ENCODE results near the gene CENPE.

Gene CENPE

DNA sequence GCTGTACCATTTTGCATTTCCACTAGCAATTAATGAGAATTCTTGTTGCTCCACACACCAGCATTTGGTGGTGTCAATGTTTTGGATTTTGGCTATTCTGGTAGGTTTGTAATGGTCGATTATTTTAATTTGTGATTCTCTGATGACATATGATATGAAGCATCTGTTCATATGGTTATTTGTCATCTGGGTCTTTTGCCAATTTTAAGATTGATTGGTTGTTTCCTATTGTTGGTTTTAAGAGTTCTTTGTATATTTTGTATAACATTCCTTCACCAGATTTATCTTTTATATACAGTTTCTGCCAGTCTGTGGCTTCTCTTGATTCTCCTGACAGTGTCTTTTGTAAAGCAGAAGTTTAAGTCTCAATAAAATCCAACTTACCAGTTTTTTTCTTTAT lies 80.0 kb downstream of the CENPE start:
- TF ChIP-seq NFIC (IDR thresholded peaks at IDR 0.05): no peak
- no peak for TF ChIP-seq TAF1 (IDR thresholded peaks at IDR 0.05; ENCODE audit: low read depth)
- TF ChIP-seq, protein P1, sequence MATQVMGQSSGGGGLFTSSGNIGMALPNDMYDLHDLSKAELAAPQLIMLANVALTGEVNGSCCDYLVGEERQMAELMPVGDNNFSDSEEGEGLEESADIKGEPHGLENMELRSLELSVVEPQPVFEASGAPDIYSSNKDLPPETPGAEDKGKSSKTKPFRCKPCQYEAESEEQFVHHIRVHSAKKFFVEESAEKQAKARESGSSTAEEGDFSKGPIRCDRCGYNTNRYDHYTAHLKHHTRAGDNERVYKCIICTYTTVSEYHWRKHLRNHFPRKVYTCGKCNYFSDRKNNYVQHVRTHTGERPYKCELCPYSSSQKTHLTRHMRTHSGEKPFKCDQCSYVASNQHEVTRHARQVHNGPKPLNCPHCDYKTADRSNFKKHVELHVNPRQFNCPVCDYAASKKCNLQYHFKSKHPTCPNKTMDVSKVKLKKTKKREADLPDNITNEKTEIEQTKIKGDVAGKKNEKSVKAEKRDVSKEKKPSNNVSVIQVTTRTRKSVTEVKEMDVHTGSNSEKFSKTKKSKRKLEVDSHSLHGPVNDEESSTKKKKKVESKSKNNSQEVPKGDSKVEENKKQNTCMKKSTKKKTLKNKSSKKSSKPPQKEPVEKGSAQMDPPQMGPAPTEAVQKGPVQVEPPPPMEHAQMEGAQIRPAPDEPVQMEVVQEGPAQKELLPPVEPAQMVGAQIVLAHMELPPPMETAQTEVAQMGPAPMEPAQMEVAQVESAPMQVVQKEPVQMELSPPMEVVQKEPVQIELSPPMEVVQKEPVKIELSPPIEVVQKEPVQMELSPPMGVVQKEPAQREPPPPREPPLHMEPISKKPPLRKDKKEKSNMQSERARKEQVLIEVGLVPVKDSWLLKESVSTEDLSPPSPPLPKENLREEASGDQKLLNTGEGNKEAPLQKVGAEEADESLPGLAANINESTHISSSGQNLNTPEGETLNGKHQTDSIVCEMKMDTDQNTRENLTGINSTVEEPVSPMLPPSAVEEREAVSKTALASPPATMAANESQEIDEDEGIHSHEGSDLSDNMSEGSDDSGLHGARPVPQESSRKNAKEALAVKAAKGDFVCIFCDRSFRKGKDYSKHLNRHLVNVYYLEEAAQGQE (IDR thresholded peaks at IDR 0.05; ENCODE audit: low read depth): no peak
- no peak for TF ChIP-seq TCF12 (IDR thresholded peaks at IDR 0.05; ENCODE audit: low read depth)
- no peak for TF ChIP-seq YY1 (IDR thresholded peaks at IDR 0.05; ENCODE audit: low read depth)
- TF ChIP-seq CREB1 (IDR thresholded peaks at IDR 0.05; ENCODE audit: low read depth): no peak
- no peak for TF ChIP-seq FOXM1 (IDR thresholded peaks at IDR 0.05; ENCODE audit: borderline replicate concordance, low read depth)
- TF ChIP-seq EP300 (IDR thresholded peaks at IDR 0.05; ENCODE audit: borderline replicate concordance): no peak
- no peak for TF ChIP-seq RAD21 (IDR thresholded peaks at IDR 0.05; ENCODE audit: low read depth)
- TF ChIP-seq, protein P2, sequence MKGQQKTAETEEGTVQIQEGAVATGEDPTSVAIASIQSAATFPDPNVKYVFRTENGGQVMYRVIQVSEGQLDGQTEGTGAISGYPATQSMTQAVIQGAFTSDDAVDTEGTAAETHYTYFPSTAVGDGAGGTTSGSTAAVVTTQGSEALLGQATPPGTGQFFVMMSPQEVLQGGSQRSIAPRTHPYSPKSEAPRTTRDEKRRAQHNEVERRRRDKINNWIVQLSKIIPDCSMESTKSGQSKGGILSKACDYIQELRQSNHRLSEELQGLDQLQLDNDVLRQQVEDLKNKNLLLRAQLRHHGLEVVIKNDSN (IDR thresholded peaks at IDR 0.05): no peak
- TF ChIP-seq MAX (IDR thresholded peaks at IDR 0.05): no peak

- TF ChIP-seq EP300 (IDR thresholded peaks at IDR 0.05; ENCODE audit: borderline replicate concordance): no peak
- TF ChIP-seq YY1 (IDR thresholded peaks at IDR 0.05; ENCODE audit: low read depth): no peak
- TF ChIP-seq FOXM1 (IDR thresholded peaks at IDR 0.05; ENCODE audit: borderline replicate concordance, low read depth): no peak
- no peak for TF ChIP-seq TCF12 (IDR thresholded peaks at IDR 0.05; ENCODE audit: low read depth)
- TF ChIP-seq, protein P1 (IDR thresholded peaks at IDR 0.05; ENCODE audit: low read depth): no peak
- TF ChIP-seq NFIC (IDR thresholded peaks at IDR 0.05): no peak
- TF ChIP-seq MAX (IDR thresholded peaks at IDR 0.05): no peak
- TF ChIP-seq, protein P2 (IDR thresholded peaks at IDR 0.05): no peak
- no peak for TF ChIP-seq TAF1 (IDR thresholded peaks at IDR 0.05; ENCODE audit: low read depth)
- TF ChIP-seq TEAD4 (IDR thresholded peaks at IDR 0.05): no peak
- TF ChIP-seq EGR1 (IDR thresholded peaks at IDR 0.05): no peak
- no peak for TF ChIP-seq ZBTB7A (IDR thresholded peaks at IDR 0.05; ENCODE audit: low read depth)
- no peak for TF ChIP-seq CEBPB (IDR thresholded peaks at IDR 0.05)
- TF ChIP-seq CREB1 (IDR thresholded peaks at IDR 0.05; ENCODE audit: low read depth): no peak
- TF ChIP-seq RAD21 (IDR thresholded peaks at IDR 0.05; ENCODE audit: low read depth): no peak
These were observed 86.5 kb downstream of the CENPE start for GRCh38 chr4:103111598-103111997.

DNA sequence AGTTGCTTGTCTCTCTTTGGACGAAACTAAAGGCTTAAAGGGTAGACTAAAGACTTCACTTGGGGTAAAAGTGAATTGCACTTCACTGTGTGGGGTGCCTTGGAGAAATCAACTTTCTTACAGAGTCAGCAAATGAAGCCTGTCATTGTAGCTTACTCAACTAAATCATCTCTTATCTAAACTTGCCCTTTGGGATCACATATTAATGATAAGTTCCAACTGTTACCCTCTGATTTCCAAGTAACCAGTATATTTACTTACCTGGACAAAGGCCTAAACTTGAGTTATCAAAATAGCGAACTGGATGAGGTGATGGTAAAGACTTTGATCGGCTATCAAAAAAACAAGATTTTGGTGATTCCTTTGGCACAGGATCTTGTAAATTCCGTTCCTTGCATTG lies 89.6 kb downstream of the CENPE start:
- no peak for TF ChIP-seq NFIC (IDR thresholded peaks at IDR 0.05)
- TF ChIP-seq TEAD4 (IDR thresholded peaks at IDR 0.05): no peak
- TF ChIP-seq, protein P1 (IDR thresholded peaks at IDR 0.05; ENCODE audit: low read depth): no peak
- no peak for TF ChIP-seq ZBTB7A (IDR thresholded peaks at IDR 0.05; ENCODE audit: low read depth)
- TF ChIP-seq, protein P2 (IDR thresholded peaks at IDR 0.05): no peak
- no peak for TF ChIP-seq EGR1 (IDR thresholded peaks at IDR 0.05)
- TF ChIP-seq RAD21 (IDR thresholded peaks at IDR 0.05; ENCODE audit: low read depth): no peak
- no peak for TF ChIP-seq CREB1 (IDR thresholded peaks at IDR 0.05; ENCODE audit: low read depth)
- no peak for TF ChIP-seq YY1 (IDR thresholded peaks at IDR 0.05; ENCODE audit: low read depth)
- TF ChIP-seq CEBPB (IDR thresholded peaks at IDR 0.05): no peak
- no peak for TF ChIP-seq TCF12 (IDR thresholded peaks at IDR 0.05; ENCODE audit: low read depth)
- TF ChIP-seq FOXM1 (IDR thresholded peaks at IDR 0.05; ENCODE audit: borderline replicate concordance, low read depth): no peak
- TF ChIP-seq EP300 (IDR thresholded peaks at IDR 0.05; ENCODE audit: borderline replicate concordance): no peak
- TF ChIP-seq MAX (IDR thresholded peaks at IDR 0.05): no peak
- no peak for TF ChIP-seq TAF1 (IDR thresholded peaks at IDR 0.05; ENCODE audit: low read depth)
